Mesothelial cell of epicardium (in vitro differentiated cells): Measurements from ENCODE around the gene ASPHD2. TPM values are rescaled to one million over a fixed set of nuclear protein-coding genes. Genes with fewer than 3 reads are reported as not detected.

ENCODE experiments used
- DNase-seq, 2 experiments: peaks; one replicate each; pipeline ENCODE4 v3.0.0; 2021; ENCODE audit warnings: low spot score in 2 of 2; ENCODE audit not compliant: unreplicated experiment in 2 of 2
- H3K27ac Mint-ChIP-seq: 2 replicates; pipeline ENCODE4 v1.8.0; 2021; ENCODE audit warnings: mixed read lengths
- H3K27me3 Mint-ChIP-seq: 2 replicates; pipeline ENCODE4 v1.8.0; 2021; ENCODE audit warnings: low read depth, mixed read lengths
- H3K36me3 Mint-ChIP-seq: 2 replicates; pipeline ENCODE4 v1.8.0; 2021; ENCODE audit warnings: mixed read lengths
- H3K4me1 Mint-ChIP-seq: 2 replicates; pipeline ENCODE4 v1.8.0; 2021; ENCODE audit warnings: mixed read lengths
- H3K4me3 Mint-ChIP-seq: 2 replicates; pipeline ENCODE4 v1.8.0; 2021; ENCODE audit warnings: mild to moderate bottlenecking, moderate library complexity, mixed read lengths
- H3K9me3 Mint-ChIP-seq: 2 replicates; pipeline ENCODE4 v1.8.0; 2021; ENCODE audit warnings: mixed read lengths
- CTCF ChIP-seq: fragments of 200-600 bp; sonication (generic); IDR thresholded peaks from one replicate; pipeline ENCODE4 v1.5.0; 2021; ENCODE audit warnings: antibody characterized with exemption; ENCODE audit not compliant: unreplicated experiment
- total RNA-seq: library from RNA; stranded (reverse); gene quantifications from 3 replicates; pipeline ENCODE4 v1.2.1, GENCODE V29; 2021

The ASPHD2 gene
- total RNA-seq, 1 donor from 2014 or later = 2.5 TPM

DNA sequence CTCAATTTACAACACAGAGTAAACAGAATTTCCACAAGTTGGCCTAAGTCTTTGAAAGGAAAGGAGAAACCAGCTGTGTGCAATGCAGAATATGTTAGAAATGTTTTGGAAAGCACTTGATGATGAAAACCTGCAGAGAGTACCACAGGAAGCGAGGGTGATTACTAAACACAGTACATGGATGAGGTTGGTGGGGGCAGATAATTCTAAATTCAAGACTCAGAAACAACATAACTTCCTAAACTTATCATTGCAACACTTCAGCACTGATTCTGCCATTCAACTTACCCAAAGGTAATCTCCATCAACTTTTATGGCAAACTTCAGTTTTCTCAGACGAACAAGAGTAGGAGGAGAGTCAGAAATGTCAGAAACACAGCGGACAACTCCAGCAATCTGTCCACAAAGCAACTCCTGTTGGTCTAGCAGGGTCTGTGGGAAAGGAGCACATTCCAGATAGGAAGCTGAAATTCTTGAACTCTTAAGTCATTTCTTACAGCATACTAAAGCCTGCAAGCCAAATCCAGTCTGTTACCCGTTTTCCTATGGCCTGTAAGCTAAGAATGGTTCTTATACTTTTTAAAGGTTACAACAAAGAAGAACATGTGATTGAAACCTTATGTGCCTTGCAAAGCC lies 47.8 kb downstream of the ASPHD2 start:
- DNase-seq = no peak
- H3K4me1 Mint-ChIP-seq = peaks cover 36% of the 10 kb centered on the region
- H3K4me3 Mint-ChIP-seq = no peak overlapping the region
- no peak for TF ChIP-seq CTCF
- H3K36me3 Mint-ChIP-seq = peaks cover 16% of the 10 kb centered on the region
- H3K27ac Mint-ChIP-seq = peak overlapping the region; percentile 44
- no peaks in the 10 kb centered on the region for H3K9me3 Mint-ChIP-seq
- no peaks in the 10 kb centered on the region for H3K27me3 Mint-ChIP-seq

GRCh38 chr22:26477341-26477731 lies 48.3 kb downstream of the ASPHD2 start:
- H3K27ac Mint-ChIP-seq = no peak overlapping the region
- no peak for DNase-seq
- no peak overlapping the region for H3K4me3 Mint-ChIP-seq
- H3K36me3 Mint-ChIP-seq = peaks cover 16% of the 10 kb centered on the region
- H3K4me1 Mint-ChIP-seq = peaks cover 41% of the 10 kb centered on the region
- H3K27me3 Mint-ChIP-seq = no peaks in the 10 kb centered on the region
- no peaks in the 10 kb centered on the region for H3K9me3 Mint-ChIP-seq
- no peak for TF ChIP-seq CTCF

DNA sequence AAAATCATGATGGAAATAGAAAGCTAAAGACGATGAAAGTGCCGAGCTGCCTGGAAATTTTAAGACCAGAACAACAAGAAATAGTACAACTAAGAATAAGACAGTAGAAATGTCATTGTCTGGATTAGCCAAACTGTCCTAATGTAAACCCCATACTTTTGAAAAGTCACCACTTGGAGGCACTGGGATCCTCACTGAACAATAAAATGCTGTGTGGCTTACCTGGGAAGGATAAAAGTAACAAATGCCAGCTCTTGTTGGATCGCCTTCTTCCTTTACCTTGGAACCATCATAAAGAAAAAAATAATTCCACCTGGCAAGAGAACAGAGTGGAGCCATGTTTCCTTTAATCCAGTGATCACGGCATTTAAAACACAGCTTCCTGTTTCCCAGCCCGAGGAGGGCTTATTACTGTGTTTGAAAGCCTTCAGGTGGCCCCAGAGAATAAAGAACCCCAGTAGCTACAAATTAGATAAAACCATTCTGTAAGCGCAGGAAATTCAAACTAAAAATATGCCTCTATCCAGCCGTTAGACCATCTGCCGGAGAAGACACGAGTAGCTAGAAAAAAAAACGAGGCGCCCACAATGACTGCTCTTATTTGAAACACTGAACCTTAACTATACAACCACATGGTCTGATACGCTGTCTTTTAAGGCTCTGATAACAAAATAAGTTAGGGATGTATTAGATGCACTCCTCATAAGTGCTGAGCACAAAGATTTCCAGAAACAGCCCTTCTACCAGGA lies 50.2 kb downstream of the ASPHD2 start:
- Mint-ChIP-seq H3K27me3 (no peaks in the 10 kb centered on the region), H3K4me1 (peaks cover 52% of the 10 kb centered on the region), H3K27ac (peak overlapping the region; percentile 50), H3K4me3 (peak overlapping the region; percentile 25), H3K36me3 (peaks cover 16% of the 10 kb centered on the region), H3K9me3 (no peaks in the 10 kb centered on the region)
- no peak for TF ChIP-seq CTCF
- DNase-seq = no peak

DNA sequence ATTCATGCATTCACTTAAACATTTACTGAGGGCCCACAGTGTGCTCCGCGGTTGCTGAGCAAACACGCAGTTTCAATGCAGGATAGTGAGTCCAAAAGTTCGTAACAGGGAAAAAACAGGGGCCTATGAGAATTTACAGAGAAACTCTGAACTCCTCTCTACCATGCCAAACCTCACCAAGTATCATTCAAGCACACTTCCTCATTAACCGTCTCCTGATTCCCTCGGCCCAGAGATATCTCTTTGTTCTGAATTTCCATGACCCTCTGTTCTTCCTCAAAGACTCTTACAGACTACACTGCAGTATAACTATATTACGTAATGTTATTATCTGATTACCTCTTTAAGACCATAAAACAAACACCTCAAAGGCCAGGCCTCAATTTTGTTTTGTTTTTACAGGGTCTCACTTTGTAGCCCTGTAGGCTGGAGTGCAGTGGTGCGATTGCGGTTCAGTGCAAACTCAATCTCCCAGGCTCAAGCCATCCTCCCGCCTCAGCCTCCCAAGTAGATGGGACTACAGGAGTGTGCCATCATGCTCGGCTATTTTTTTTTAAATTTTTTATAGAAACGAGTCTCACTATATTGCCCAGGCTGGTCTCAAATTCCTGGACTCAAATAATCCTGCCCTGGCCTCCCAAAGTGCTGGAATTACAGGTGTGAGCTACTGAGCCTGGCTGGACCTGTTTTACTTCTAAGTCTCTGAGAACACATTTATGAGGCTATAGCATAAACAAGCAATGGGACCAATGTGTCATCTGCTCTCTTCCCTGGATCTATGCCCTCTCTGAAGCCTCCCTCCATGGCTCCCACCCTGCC lies 50.9 kb downstream of the ASPHD2 start:
- no peak for TF ChIP-seq CTCF
- Mint-ChIP-seq H3K4me3 (peak overlapping the region; percentile 25), H3K27me3 (no peaks in the 10 kb centered on the region), H3K9me3 (no peaks in the 10 kb centered on the region), H3K36me3 (peaks cover 14% of the 10 kb centered on the region), H3K27ac (peak overlapping the region; percentile 44), H3K4me1 (peaks cover 57% of the 10 kb centered on the region)
- no peak for DNase-seq

GRCh38 chr22:26480611-26480932 lies 51.5 kb downstream of the ASPHD2 start:
- Mint-ChIP-seq H3K27me3 (no peaks in the 10 kb centered on the region), H3K4me3 (no peak overlapping the region), H3K9me3 (no peaks in the 10 kb centered on the region), H3K27ac (no peak overlapping the region), H3K4me1 (peaks cover 62% of the 10 kb centered on the region), H3K36me3 (peaks cover 13% of the 10 kb centered on the region)
- DNase-seq = no peak
- no peak for TF ChIP-seq CTCF
